ENCODE data around the gene FLYWCH2. TPM values are rescaled to one million over a fixed set of nuclear protein-coding genes. Genes with fewer than 3 reads are reported as not detected.
A peak's percentile ranks its signal among the peaks of the same experiment; 100 is the strongest.
"Not testable (repeated sequence)": the region's sequence is repeated elsewhere in the genome, so short reads cannot be mapped to it uniquely, and the experiment has no call there.

The FLYWCH2 gene
- polyA plus RNA-seq, 1 donor = 14.1 TPM

GRCh38 chr16:2881783-2882649, 999 bp upstream of the FLYWCH2 start:
- no peak for DNase-seq (ENCODE audit: low read depth)

GRCh38 chr16:2883458-2883908, 468 bp downstream of the FLYWCH2 start:
- DNase-seq (ENCODE audit: low read depth) = no peak

GRCh38 chr16:2884041-2884451, 1.0 kb downstream of the FLYWCH2 start:
- DNase-seq (ENCODE audit: low read depth) = no peak

GRCh38 chr16:2894231-2894630, 11.2 kb downstream of the FLYWCH2 start:
- DNase-seq (ENCODE audit: low read depth) = no peak

- DNase-seq (ENCODE audit: low read depth) = no peak
Observed at GRCh38 chr16:2895813-2896212, 12.8 kb downstream of the FLYWCH2 start.

GRCh38 chr16:2896480-2897010, 13.5 kb downstream of the FLYWCH2 start:
- no peak for DNase-seq (ENCODE audit: low read depth)

GRCh38 chr16:2897110-2897509, 14.1 kb downstream of the FLYWCH2 start:
- no peak for DNase-seq (ENCODE audit: low read depth)

- DNase-seq (ENCODE audit: low read depth) = no peak
Observed at GRCh38 chr16:2898831-2899563, 16.0 kb downstream of the FLYWCH2 start.

- no peak for DNase-seq (ENCODE audit: low read depth)
Observed at GRCh38 chr16:2899564-2900072, 16.6 kb downstream of the FLYWCH2 start.

- no peak for DNase-seq (ENCODE audit: low read depth)
Observed at GRCh38 chr16:2900526-2901075, 17.6 kb downstream of the FLYWCH2 start.

GRCh38 chr16:2902337-2903130, 19.5 kb downstream of the FLYWCH2 start:
- no peak for DNase-seq (ENCODE audit: low read depth)

- peak; percentile 49 for DNase-seq (ENCODE audit: low read depth)
Observed at GRCh38 chr16:2904100-2904921, 21.3 kb downstream of the FLYWCH2 start.

GRCh38 chr16:2904922-2905240, 21.9 kb downstream of the FLYWCH2 start:
- no peak for DNase-seq (ENCODE audit: low read depth)

GRCh38 chr16:2905241-2905987, 22.4 kb downstream of the FLYWCH2 start:
- peak; percentile 76 for DNase-seq (ENCODE audit: low read depth)

- DNase-seq (ENCODE audit: low read depth) = no peak
Observed at GRCh38 chr16:2905988-2906387, 23.0 kb downstream of the FLYWCH2 start.

GRCh38 chr16:2907084-2907753, 24.2 kb downstream of the FLYWCH2 start:
- DNase-seq (ENCODE audit: low read depth) = not testable (repeated sequence)

- no peak for DNase-seq (ENCODE audit: low read depth)
Observed at GRCh38 chr16:2910441-2910969, 27.5 kb downstream of the FLYWCH2 start.

- peak; percentile 92 for DNase-seq (ENCODE audit: low read depth)
Observed at GRCh38 chr16:2911638-2912329, 28.8 kb downstream of the FLYWCH2 start, which contains the start of gene FLYWCH1. FLYWCH1 (plus strand) TSS chr16:2911931; CDS start chr16:2929686, 17,755 bp downstream.
